C4-2B (cell line): ENCODE results near the gene DIABLO.

Source experiments
- H3K27ac ChIP-seq: fragments of 450-650 bp; 2 replicates; pipeline ENCODE4 v1.5.1; 2017
- ZFX ChIP-seq: fragments of 450-650 bp; IDR thresholded peaks from 2 replicates; pipeline ENCODE4 v1.6.1; 2017
- TF ChIP-seq, protein P1 (sequence below): fragments of 450-650 bp; conservative IDR thresholded peaks from 2 replicates; pipeline ENCODE4 v1.5.1; 2017; ENCODE audit warnings: mild to moderate bottlenecking

Gene DIABLO

DNA sequence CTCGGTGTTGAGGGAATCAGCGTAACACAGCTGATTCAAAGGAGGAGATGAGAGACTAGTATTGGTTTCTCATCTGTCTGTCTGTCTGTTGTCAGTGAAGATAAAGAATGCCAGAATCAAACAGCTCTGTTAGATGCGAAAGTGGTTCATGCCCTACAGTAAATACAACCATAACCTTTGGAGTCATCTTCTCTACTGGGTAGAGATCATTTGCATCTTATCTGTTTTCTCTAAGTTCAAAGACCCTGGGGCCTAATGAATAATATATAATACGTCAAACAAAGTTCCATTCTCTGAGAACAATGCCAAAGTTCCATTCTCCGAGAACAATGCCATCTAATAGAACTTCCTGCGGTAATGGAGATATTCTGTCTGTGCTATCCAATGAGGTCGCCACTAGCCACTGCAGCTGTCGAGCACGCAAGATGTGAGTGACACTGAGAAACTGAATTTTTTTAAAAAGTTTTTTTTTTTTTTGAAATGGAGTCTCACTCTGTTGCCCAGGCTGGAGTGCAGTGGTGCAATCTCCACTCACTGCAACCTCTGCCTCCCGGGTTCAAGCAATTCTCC is 58.4 kb downstream of the DIABLO start:
- TF ChIP-seq ZFX: no peak
- TF ChIP-seq, protein P1, sequence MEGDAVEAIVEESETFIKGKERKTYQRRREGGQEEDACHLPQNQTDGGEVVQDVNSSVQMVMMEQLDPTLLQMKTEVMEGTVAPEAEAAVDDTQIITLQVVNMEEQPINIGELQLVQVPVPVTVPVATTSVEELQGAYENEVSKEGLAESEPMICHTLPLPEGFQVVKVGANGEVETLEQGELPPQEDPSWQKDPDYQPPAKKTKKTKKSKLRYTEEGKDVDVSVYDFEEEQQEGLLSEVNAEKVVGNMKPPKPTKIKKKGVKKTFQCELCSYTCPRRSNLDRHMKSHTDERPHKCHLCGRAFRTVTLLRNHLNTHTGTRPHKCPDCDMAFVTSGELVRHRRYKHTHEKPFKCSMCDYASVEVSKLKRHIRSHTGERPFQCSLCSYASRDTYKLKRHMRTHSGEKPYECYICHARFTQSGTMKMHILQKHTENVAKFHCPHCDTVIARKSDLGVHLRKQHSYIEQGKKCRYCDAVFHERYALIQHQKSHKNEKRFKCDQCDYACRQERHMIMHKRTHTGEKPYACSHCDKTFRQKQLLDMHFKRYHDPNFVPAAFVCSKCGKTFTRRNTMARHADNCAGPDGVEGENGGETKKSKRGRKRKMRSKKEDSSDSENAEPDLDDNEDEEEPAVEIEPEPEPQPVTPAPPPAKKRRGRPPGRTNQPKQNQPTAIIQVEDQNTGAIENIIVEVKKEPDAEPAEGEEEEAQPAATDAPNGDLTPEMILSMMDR: no peak
- no peak overlapping the region for H3K27ac ChIP-seq

DNA sequence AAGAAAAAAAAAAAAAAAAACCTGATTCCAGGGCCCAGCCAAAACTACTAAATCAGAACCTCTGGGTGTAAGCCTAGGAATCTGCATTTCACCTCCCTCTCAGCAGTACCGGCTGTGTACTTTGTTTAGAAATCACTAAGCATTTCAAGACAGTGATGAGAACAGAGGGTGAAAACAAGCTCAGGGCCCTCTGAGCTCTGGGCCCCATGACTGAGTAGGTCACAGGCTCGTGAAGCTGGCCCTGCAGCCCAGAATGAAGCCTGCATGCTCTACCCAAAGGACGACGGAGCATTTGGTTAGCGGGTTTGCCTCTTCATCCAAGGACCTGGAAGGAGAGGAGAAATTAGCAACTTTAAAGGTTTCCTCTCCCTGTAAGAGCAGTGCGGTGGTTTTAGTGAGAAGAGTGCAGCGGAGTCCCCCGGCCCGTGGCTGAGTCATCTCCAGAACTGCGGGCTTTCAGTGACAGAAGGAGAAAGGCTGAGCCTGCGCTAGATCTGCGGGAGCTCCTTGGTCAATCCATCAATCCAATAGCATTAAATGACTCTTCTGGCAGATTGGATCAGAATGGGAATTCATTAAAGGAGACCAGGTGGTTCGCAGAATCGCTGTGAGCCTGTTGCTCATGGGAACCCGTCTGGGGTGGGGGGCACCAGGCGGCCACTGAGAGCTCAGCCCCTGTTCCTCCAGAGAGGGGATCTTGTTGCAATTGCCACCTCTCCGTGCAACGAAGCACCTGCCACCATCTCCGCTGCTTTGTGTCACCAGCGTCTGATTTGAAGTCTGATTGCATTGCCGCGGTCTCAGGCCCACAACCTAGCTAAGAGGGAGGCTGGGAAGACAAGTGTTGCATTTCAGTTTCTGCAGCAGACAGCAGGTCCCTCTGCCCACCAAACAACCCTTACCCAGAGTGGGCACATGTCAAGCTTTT is 59.2 kb downstream of the DIABLO start:
- H3K27ac ChIP-seq: no peak overlapping the region
- no peak for TF ChIP-seq ZFX
- TF ChIP-seq, protein P1: no peak

DNA sequence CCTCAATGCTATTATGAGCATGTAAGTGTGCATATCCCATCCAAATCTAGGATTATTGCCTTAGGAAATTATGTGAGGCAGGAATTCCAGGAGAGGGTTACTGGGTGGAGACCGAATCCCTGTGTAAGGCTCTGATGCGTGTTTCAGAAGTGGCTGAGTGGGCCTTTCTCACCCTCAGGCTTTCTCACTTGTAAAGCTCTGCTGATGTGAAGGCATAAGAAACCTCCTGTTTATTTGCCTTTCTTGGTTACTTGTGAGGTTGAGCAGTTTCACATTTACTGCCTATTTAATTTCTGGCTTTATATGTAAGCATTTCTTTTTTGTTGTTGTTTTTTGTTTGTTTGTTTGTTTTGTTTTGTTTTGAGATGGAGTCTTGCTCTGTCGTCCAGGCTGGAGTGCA is 62.9 kb downstream of the DIABLO start:
- H3K27ac ChIP-seq: no peak overlapping the region
- TF ChIP-seq ZFX: no peak
- TF ChIP-seq, protein P1: no peak

DNA sequence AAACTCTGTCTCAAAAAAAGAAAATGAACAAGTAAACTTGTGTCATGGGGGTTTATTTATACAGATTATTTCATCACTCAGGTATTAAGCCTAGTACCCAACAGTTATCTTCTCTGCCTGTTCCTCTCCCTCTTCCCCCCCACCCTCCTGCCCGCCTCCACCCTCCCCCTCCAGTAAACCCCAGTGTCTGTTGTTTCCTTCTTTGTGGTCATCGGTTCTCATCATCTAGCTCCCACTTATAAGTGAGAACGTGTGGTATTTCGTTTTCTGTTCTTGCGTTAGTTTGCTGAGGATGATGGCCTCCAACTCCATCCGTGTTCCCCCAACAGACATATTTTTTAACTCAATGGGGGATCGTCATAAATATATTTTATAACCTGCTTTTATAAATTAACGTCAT is 64.2 kb downstream of the DIABLO start:
- TF ChIP-seq, protein P1: no peak
- TF ChIP-seq ZFX: no peak
- no peak overlapping the region for H3K27ac ChIP-seq

DNA sequence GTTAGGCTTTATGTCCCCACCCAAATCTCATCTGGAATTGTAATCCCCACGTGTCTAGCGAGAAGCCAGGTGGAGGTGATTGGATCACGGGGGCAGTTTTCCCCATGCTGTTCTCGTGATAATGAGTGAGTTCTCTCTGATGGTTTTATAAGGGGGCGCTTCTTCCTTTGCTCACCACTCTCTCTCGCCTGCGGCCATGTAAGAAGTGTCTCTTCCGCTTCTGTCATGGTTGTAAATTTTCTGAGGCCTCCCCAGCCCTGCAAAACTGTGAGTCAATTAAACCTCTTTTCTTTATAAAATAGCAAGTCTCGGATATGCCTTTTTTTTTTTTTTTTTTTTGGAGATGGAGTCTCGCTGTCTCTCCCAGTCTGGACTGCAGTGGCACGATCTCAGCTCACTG is 65.1 kb downstream of the DIABLO start:
- TF ChIP-seq ZFX: no peak
- TF ChIP-seq, protein P1: no peak
- H3K27ac ChIP-seq: no peak overlapping the region

DNA sequence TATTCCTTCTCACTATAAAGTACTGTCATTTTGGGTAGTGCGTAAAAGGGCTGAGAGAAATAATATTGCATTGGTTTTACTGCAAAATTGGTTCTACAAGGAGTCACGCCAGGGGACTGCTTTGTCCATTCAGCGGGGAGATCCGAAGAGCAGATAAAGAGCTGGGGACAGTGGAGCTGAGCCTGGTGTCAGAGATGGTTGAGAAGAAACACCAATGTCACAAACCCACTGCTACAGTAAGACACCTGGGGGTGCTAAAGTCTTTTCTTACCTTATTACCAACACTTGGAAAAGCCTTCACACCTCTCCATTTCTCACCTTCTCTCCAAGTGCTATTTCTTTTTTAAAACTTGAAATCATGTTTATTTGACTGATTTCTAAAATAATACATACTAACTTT is 66.0 kb downstream of the DIABLO start:
- no peak overlapping the region for H3K27ac ChIP-seq
- TF ChIP-seq, protein P1: no peak
- TF ChIP-seq ZFX: no peak

DNA sequence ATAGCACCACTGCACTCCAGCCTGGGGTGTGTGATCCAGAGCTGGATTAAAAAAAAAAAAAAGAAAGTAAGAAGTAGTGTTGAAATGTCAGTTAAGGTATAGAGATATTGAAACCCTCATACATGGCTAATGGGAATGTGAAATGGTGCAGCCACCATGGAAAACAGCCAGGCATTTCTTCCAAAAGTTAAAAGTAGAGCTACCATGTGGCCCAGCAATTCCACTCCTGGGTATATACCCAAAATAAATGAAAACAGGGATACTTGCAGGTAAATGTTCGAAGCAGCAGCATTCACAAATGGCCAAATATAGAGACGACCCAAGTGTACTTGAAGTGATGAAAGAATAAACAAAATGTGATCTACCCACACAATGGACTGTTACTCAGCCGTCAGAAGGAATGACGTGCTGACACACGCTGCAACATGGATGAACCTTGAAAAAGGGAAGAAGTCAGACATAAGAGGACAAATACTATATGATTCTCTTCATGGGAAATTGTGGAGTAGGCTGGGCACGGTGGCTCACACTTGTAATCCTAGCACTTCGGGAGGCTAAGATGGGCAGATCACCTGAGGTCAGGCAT is 67.1 kb downstream of the DIABLO start:
- H3K27ac ChIP-seq: no peak overlapping the region
- TF ChIP-seq, protein P1: no peak
- no peak for TF ChIP-seq ZFX
